HG03039 (cell line): Measurements from ENCODE around the gene XRRA1.
"Not testable (repeated sequence)": the region's sequence is repeated elsewhere in the genome, so short reads cannot be mapped to it uniquely, and the experiment has no call there.

ENCODE experiments used
- ATAC-seq: cut with Tn5 transposase; IDR thresholded peaks from one replicate; pipeline ENCODE4 v1.9.1; 2021; ENCODE audit warnings: mild to moderate bottlenecking, moderate library complexity; ENCODE audit not compliant: unreplicated experiment

Gene XRRA1, protein sequence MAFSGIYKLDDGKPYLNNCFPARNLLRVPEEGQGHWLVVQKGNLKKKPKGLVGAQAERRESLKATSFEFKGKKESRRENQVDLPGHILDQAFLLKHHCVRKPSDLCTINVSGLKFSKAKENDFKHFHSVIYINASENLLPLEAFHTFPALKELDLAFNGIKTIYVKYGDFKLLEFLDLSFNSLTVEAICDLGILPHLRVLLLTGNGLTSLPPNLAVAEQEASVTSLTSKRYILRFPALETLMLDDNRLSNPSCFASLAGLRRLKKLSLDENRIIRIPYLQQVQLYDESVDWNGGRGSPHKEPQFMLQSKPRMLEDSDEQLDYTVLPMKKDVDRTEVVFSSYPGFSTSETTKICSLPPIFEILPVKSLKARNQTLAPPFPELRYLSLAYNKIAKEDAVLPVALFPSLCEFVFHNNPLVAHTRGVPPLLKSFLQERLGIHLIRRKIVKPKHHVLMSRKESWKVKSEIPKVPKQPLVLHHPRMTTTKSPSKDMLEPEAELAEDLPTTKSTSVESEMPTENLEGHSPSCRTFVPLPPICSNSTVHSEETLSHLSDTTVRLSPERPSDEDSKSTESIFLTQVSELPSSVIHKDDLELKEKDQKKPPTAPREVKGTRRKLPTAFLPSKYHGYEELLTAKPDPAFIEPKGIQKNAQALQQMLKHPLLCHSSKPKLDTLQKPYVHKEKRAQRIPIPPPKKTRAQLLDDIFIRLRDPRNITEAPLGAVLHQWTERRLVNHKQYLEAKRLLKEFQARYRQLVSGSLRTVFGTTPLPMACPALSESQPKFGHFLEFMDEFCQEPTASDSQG

DNA sequence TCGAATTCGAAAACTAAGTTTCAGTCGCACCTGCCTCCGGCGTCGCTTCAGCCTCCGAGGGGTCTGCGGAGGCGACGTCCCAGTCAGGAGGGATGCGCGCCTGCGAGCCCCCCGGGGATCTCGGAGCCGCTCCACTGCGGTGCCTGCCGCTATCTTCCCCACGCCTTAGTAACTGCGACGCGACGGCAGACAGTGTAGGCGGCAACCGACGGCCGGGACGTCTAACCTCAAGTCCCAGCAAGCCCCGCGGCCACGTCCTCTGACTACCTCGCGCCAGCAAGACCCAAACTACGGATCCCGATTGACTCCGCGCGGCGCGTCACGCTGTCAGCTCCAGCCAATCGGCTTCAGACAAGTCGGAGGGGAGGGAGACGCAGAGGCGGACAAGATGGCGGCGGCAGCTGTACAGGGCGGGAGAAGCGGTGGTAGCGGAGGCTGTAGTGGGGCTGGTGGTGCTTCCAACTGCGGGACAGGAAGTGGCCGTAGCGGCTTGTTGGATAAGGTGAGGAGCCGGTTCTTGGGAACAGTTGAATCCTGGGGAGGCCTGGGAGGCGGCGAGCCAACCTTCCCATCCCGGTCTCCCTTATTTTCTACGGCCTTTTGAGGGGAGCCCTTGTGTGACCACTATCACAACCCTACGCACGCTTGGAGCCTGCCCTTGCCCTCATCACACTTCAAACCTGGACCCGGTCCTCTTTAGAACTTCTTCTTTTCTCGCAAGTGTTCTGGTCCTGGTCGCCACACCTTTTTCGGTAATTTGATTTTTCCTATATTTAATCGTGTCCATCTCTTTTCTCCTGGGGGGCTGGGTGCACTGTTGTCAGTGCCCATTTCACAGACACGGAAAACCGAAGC lies at the start of gene XRRA1, which contains the start of gene SPCS2:
Gene XRRA1 (minus strand): TSS at position 194 of the 855 bp plus-strand sequence. CDS start 8,213 bp downstream, outside the sequence.
Gene SPCS2 (plus strand): TSS at position 369 of the 855 bp plus-strand sequence. CDS start 20 bp downstream, at position 389.
- peak; percentile 91 for ATAC-seq

DNA sequence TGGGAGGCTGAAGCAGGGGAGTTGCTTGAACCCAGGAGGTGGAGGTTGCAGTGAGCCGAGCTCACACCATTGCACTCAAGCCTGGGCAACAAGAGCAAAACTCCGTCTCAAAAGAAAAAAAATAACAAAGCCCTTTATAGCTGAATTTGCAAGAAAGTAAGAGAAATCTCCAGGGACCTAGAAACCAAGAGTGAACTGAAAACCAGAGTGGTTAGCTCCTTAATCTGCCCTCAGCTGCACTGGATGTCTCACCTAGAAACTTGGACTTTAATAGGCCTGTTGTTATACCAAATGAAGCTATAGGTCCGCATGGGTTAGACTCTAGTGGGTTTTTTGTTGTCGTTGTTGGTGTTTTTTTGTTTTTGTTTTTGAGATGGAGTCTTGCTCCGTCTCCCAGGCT lies 44.0 kb upstream of the XRRA1 start:
- no peak for ATAC-seq

DNA sequence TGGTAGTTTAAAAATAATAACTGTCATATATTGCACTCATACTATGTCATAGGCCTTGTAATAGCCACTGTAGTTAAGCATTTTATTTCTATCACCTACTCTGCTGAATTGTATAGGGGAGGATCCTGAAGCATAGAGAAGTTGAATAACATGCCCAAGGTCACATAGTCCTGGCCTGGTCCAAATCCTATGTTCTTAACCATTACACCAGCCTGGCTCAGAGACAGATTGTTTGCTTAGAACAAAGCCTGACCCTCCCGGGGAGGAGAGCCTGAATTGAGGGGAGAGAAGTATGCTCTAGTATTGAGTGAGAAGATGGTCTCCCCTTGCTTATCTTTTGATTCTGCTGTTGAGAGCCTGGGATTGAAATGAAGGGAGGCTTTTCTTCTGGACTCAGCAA lies 42.0 kb upstream of the XRRA1 start:
- no peak for ATAC-seq

DNA sequence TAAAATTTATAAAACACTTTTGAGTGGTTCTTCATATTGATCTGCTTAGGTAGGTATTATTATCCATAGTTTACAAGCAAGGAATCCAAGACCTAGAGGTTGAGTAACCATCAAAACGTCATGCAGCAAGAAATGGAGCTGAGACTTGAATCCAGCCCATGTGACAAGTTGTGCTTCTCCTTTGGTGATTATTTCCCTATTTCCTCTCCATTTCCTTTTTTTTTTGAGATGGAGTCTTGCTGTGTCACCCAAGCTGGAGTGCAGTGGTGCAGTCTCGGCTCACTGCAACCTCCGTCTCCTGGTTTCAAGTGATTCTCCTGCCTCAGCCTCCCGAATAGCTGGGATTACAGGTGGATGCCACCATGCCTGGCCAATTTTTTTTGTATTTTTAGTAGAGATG lies 41.3 kb upstream of the XRRA1 start:
- not testable (repeated sequence) for ATAC-seq

DNA sequence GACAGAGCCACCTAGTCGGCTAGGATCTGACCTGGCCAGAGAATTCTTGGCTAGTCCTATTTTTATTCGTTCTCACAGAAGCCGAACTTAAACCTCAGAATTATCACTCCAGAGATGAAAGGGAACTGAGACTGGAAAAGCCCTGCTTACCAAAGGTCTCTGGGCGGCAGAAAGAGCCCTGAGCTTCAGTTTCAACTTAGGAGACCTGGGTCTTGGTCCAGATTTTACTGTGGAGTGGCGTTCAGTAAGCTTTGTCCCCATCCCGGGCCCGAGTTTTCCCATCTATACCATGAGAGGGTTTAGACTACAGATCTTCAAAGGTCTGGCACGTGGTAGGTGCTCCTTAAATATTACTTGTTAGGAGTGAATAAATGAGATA lies 40.4 kb upstream of the XRRA1 start:
- ATAC-seq: no peak

DNA sequence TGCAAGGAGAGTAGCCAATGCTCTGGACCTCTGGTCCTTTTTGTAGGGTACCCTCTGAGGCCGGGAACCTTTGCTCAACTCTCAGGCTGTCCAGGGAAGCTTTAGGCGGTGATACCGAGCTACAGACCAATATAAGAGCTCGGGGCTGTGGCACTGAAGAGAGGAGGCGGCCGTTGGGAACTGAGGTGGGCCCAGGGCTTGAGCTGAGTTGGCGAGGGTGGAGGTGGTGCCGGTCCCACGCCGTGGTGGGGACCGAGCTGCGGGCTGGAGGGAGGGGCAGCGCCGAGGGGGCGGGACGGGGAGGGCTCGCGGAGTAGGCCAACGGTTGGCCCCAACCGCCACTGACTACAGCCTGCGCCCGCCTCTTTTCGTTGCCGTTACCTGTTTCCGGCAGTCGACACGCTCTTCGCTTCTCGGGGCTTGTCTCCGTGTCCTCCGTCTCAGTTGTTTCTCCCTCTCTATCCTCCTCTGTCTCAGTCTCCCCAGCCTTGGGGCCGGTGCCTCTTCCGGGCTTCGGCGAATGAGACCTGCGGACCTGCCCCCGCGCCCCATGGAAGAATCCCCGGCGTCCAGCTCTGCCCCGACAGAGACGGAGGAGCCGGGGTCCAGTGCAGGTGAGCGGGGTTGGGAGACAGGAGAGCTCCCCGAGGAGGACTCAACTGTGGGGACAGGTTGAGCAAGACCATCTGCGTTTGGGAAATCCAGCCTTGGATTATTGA lies 39.8 kb upstream of the XRRA1 start, which contains the start of gene NEU3:
Gene NEU3 (plus strand): TSS at position 393 of the 719 bp plus-strand sequence. CDS start 128 bp downstream, at position 521.
- ATAC-seq: peak; percentile 79

DNA sequence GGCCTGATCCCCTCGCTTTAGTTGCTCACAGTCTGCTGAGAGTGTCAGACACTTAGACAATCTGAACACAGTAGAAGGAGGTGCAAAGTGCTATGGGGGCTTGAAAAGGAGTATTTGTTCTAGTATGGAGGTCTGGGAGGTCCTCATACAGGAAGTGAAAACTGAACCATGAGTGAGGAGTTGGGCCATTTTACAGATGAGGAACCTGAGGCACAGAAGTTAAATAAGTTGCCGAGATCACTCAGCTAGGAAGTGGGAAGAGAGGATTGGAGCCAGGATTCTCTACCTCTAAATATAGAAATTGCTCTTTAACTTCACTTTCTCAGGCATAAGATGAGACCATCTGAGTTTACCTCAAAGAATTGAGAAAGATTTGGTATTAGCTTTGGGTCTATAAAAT lies 35.8 kb upstream of the XRRA1 start:
- no peak for ATAC-seq

DNA sequence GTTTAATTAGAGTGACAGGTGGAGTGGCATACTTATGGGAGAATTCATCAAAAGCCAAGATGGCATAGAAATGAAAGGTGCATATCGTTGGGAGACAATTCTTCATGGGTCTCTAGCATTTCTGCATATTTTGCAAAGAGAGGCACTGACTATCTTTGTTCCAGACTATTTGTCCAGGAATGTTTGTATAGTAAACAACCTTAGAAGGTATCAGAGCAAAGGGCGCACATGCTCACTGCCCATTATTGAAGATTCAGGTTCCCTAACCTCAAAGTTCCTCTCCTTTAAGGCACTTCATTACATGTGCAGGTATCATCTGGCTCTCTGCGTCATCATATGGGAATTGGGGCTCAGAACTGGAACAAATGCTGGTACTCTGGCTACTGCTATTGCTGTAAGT lies 35.2 kb upstream of the XRRA1 start:
- no peak for ATAC-seq

DNA sequence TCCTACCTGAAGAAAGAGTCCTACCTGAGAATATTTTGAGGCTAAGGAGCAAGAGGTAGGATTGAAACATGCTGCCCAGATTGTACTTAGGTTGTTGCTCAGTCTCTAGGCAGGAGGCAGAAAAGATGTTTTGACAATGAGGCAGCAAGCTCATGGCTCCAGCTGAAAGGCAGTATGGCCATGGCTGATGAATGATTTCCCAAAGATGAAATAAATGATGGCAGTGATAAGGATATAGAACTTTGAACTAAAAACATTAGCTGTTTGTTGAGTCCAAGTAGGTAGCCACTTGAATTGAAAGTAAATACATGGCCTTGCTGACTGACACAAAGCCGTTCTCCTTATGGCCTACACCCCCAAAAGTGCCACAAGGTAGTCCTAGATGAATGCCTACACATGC lies 33.0 kb upstream of the XRRA1 start:
- no peak for ATAC-seq

DNA sequence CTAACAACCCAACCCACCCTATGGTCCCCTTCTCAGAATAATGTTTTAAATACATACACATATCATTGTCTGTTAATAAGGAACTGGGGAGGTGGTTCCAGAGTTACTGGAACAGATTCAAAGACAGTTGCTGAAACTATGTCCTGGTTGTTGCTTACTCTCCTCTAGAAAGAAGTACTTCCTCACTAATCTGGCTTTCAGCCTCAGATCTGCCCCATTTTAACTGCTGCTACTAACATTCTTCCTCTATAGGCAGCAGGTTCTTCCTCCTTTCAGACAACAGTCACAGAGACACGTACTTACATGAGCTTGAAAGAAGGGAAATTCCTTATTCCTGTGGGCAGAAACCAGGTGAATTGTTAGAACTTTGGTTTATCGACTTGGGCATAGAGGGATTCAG lies 31.7 kb upstream of the XRRA1 start:
- ATAC-seq: no peak

DNA sequence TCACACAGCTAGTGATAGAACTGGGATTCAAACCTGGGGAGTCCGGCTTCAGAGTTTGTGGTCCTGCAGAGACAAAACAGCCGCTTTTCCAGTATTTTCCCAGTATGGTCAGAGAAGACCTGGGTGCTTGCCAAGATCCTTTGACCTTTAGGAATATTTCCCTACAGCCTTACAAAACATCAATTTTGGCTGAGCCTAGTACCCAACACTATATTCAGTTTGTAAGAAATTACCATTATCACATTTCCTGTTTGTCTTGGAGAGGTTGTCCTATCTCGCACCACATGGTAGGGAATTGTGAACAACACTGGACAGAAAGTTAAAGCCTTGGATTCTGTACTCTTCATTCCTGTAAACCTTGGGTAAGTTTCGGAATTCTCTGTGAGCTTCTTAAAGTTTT lies 29.1 kb upstream of the XRRA1 start:
- no peak for ATAC-seq

DNA sequence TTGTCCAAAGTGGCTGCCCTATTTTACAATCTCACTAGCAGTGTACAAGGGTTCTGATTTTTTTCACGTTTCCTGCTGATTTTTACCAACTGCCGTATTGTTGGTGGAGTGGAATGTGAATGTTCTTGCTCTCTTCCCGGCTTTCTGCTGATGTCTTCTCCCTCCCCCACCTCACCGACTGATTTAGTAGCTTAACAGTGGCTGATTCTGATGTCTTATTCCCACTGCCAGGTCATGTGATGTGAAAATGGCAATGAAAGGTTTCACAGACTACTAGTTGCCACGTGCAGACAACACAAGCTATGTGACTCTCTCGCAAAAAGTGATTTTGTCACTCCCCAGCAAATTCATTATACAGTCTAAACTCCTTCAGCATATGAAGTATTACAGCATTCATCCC lies 22.5 kb upstream of the XRRA1 start:
- ATAC-seq: no peak

DNA sequence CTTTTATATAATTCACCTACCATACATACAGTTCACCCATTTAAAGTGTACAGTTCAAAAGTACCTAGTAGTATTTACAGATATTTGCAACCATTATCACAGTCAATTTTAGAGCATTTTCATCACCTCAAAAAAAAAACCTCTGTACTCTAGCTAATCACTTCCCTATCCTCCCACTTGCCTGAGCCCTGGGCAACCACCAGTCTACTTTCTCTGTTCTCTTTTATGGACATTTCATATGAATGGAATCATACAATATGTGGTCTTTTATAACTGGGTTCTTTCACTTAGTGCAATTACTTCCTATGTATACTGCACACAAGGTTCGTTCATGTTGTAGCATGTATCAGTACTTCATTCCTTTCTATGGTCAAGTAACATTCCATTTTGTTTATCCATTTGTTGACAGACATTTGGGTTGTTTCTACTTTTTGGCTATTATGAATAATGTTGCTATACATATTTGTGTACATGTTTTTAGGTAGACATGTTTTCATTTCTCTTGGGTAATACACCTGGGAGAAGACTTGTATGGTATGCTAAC lies 22.0 kb upstream of the XRRA1 start:
- ATAC-seq: no peak

DNA sequence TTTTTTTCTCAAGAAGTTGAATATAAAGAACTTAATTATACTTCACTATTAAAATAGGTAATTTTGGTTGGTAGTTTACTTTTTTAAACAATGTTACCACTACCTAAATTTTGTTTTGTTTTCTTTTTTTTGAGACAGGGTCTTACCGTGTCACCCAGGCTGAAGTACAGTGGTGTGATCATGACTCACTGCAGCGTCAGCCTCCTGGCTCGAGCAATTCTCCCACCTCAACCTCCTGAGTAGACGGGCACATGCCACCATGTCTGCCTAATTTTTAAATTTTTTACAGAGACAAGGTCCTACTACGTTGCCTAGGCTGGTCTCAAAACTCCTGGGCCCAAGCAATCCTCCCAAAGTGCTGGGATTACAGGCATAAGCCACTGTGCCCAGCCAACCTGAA lies 17.8 kb upstream of the XRRA1 start:
- no peak for ATAC-seq

DNA sequence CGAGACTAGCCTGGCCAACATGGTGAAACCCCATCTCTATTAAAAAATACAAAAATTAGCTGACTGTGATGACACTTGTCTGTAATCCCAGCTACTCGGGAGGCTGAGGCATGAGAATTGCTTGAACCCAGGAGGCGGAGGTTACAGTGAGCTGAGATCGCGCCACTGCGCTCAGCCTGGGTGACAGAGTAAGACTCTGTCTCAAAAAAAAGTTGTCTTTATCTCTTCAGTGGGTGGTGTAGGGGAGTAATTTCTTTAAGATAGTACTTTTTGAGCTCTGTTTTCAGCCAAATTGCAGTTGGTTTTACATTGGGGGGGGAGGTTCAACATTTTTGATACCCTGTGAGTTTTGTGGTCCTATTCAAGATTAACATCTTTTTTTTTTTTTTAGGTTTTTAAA lies 11.2 kb upstream of the XRRA1 start:
- ATAC-seq: not testable (repeated sequence)

DNA sequence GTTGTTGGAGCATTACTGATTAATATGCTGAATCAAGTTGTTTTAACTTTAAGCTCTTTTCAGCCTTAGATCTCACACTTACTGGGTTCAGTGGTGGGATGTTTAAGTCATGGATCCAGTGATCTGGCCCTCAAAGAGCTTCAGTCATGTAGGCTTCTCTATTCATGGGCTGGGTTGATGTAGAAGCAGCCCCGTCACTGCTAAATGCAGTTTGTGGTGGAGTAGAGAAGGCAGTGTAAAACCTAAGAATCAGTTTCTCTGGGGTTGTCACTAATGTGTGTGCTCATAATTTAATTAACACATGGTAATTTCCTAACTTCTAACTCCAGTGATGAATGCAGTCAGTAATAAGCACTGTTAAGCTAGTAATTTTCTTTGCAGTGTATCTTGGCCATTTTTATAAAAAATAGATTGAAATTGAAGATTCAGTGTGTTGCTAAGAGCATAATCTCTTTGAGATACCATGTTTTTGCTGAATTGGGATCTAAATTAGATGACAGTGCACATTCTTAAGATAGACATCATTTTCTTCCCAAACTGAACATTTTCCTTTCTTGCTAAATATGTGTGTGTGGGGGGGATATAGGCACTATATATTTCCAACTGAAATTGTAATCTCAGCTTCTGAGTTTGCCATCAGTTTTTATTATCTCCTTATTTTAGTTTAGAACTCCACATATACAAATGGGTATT lies 9.2 kb upstream of the XRRA1 start:
- ATAC-seq: no peak

DNA sequence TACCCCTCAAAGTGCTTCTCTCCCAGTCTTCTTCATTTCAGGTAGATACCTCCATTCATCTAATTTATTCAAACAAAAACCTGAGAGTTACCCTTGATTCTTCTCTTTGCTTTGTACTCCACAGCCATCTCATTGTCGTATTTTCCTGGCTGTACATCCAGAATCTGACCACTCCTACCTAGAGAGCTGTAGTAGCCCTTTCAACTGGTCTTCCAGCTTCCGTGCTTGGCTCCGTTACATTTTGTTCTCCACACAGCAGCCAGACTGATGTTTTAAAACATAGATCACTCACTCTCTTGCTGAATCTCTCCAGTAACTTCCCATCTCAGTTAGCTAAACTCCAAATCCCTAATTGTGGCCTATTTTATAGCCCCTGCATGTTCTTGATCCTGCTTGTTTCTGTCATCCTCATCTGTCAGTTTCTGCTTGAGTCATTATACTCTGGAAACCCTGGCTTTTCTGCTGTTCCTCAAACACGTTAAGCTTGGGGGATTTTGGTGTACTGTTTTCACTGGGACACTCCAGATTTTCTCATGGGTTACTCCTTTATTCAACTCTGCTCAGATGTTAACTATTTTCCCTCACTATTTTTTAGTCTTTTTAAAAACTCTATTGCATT lies 7.6 kb upstream of the XRRA1 start:
- no peak for ATAC-seq

DNA sequence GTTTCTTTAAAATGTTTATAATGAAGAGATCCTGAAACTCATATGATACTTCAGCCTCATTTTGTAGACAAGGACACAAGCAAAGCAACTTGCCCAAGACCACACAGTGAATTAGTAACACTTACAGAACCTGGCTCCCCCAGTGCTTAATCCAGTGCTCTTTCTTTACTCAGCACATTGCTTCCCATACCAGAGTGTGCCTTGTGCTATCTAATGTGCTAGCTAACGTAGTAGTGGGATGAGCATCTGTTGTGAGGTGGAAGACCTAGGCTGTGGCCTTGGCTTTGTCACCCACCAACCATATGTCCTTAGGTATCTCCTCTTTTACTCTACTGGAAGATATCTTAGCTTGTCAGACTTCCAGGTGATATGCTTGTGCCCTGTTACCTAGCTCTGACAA lies 5.3 kb upstream of the XRRA1 start:
- no peak for ATAC-seq

DNA sequence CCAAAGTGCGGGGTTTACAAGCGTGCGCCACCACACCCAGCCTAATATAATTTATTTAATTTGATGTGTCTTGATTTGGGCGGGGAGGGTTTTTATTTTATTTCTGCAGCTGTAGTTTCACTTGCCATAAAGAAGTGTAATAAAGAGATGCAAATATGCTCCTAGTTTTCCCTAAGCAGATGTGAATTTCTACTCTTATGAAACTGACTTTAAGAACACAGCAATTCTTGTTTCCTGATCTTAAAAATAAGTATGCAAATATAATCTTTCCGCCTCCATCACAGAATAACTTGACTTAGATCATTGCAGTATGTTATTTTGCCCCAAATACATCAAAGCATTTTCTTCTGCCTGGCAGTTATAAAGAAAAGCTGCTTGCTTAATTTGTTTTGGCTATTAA lies 4.6 kb upstream of the XRRA1 start:
- no peak for ATAC-seq
